Renal cortical epithelial cell (primary cell): Measurements from ENCODE around the gene CNPPD1. TPM values are rescaled to one million over a fixed set of nuclear protein-coding genes. Genes with fewer than 3 reads are reported as not detected.

ENCODE experiments used
- DNase-seq: peaks from one replicate; pipeline ENCODE4 v3.0.0-alpha.2; 2011; ENCODE audit warnings: low read depth
- total RNA-seq: library from RNA; depleted of rRNA; stranded (reverse); fragments of >200 nt; gene quantifications from 2 replicates; pipeline ENCODE4 v1.2.3, GENCODE V29; 2014

CNPPD1 gene
- total RNA-seq = 39.1 and 46.3 TPM in 2 replicates

DNA sequence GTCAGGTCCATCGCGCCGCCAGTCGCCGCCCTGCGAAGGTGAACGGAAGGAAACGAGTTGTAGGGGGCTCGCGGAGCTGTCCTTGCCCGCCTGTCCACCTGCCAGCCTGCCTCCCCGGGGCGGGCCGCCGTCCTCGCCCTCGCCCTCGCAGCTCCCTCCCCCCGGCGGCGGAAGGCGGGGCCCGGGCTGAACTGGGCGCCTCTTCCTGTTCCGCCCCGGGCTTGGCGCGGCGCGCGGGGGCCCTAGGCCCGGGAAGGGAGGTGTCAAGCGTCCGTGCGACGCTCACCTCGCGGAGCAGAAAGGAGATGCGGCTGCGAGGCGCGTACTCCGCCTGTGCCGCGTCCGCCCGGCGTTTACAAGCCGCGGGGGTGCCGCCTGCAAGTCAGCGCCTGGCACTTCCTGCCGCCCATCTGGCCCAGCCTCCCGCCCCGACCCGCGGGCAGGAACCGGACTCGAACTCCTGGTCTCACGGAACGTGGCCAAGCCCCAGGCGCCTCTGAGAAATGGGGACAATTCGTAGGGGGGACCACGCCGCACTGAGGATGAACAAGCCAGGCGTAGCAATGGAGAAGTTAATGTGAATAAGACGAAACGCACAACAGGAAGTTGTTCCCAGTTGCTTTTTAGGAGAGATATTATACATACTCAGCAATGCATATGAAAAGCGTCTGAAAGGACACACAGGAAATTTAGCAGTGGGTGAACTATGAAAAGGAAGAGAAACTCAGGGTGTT lies at the start of gene CNPPD1:
Gene CNPPD1 (minus strand): TSS at position 108 of the 734 bp plus-strand sequence. CDS start 97 bp downstream, at position 11.
- peak; percentile 39 for DNase-seq

DNA sequence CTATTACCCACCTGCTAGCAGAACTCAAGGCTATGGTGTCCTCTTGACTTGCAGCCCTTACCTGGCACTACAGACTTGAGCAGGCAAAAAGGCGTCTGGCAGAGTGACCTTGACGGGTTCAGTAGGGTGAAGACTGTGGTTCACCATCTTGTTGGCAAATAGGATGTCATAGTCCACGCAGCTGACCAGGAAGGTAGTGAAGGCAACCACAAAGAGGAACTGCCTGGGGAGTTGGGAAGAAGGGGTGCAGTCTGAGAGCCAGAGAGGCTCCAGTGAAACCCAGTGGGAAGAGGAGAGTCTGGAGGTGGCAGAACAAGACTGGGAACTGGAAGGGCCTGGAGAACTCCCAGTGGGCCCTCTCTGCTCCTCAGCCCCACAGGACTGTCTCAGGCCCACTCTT lies 48.6 kb upstream of the CNPPD1 start:
- DNase-seq = no peak

DNA sequence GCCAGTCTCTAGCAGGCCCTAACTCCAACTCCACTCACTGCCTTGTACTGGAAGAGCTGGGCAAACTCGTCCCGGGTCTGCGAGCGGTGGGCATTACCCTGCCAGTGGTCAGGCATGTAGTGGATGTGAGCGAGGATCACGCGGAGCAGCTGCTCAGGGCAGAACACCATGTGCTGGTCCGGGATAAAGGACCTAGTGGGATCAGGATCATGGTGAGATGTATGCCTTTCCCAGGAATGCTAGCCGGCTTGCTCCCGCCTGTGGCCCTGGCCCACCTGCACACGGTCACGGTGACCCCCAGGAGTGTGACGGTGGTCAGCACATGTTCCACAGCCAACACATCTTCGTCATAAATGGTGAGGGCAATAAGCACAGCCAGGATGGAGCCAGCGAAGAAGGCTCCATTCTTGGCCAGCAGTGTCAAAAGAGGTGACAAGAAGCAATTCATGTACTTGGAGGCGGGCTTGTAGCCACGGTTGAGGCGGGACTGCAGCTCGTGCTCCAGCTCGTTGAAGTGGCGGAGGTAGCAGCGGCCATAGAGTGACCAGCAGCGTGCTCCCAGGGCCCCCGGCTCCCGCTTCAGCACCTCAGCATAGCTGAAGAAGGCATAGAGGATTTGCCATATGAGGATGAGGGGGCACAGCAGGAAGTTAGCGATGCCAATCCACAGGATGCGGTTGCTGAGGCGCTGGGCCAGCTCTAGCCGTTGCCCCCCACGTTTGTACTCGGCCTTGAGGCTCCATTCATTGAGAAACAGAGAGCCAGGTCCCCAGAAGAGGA lies 47.3 kb upstream of the CNPPD1 start:
- no peak for DNase-seq

DNA sequence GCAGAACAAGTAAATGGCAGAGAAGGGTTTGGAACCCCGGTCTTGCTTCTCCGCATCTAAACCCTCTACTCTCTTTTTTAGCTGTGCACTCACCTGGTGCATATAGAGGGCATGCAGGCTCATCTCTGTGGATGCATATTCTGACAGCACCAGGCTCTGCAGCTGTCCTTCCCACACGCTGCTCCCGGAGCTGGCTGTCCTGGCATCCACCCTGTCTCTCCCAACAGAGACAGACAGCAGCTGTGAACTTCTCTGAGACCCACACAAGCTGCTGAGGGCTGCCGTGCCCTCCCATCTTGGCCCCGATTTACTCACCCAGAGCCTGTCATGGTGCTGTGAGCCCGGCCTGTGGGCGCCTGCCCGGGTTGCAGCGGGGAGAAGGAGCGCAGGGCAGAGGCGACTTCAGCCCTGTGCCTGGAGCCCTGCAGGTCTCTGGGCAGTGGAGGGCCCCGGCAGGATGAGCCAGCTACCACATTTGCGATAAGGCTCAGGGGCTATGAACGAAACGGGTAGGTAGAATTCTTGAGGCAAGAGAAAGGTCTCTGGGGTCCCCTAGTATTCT lies 45.3 kb upstream of the CNPPD1 start:
- DNase-seq = no peak

DNA sequence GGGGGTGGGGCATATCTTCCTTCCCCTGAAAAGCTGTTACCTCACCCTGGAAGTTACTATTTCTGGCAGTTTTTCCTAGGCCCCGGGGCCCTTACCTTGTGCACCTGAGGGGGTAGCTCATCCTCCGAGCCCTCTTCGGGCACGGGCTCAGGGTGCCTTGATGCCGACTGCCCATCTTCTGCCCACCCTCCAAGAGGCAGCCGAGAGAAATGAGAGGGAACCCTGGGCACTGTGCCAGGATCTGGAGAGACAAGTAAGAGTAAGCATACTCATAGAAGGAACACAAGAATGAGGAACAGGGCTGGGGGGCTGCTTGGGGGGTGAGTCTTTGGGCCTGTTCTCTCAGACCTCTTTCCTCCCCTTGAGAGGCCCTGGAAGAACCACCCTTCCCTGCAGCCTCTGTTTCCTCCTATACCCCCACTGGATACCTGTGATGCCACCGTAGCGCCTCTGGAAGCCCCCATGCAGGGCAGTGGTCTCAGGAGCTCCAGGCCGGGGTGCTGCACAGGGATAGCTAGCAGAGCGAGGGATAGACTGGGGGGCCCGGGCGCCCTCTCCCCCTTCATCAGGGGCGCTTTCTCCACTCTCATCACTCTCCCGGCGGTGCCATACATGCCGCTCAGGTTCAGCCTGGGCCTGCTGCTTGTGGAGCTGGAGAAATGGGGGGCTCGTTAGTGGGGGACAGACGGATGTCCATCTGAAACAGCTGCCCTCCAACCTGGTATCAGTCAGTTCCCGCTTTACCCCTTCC lies 44.1 kb upstream of the CNPPD1 start:
- DNase-seq = no peak

DNA sequence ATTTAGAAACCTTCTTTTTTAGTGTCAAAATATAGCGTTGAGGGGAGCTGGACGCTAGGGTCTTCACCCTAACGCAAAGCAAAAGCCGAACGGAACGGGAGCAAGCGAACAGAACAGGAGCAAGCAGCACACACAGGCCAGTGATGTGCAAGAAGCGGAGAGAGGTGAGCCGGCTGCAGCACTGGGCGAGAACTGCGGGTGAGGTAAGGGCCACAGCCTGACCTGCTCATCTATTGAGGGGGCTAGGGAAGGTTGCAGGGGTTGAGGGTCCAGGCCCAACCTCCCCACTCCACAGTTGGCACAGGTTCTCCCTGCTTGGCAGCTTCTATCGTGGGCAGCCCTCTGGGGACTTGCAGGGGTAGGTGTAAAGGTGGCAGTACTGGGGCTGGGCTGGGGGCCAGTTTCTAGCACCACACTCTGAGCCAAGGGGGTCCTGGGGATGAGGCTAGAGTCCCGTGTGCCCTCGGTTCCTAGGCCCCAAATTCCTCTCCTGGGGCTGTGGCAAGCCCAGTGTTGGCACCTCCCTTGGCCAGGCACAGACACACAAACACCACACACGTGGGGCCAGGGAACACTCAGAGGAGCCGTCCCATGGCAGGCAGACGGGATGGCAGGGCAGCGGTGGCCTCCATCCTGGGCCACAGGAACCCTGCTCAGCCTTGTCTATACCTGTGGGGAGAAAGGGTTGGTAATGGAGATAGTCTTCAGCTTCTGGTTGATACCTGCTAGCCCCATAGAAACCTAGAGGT lies 43.2 kb upstream of the CNPPD1 start:
- DNase-seq = no peak

DNA sequence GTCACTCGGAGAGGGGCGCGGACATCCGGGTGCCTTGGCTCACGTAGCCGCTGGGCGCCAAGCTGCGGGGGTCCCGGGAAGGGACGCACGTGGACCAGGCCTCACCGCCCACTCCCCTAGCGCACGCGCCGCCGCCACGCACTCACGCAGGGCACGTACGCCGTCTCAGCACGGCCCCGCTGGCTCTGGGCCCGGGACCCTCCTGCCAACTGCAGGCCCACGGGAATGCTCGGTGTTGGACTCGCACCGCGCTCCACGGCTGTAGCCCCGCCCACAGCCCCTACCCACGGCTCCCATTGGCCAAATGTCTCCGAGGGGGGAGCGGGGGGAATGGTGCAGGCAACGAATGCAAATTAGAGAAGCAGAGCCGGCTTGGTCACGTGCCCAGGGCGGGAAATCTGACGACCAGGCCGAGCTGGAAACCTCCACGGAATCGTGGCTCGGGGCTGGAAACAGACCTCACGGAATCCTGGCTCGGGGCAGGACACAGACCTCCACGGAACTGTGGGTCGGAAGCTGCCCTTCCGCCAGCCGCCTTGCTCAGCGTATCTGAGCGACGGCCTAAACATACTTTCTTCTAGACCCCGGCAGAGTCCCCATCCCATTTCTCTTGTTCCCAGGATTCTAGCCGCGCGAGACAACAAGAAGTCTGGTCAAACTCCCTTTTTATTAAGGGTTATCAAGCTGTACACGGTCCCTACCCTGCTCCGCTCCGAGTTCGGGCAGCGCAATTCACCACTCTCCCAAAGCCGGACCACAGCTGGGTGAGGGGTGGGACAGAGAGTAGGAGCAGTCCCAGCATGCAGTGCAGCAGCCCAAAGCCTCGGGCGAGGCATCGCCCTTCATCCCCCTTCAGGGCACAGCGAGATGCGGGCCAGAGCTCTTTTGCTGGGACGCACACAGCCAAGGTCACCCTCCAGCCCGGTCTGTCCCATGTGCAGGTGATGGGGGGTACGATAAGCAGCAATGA lies 42.3 kb upstream of the CNPPD1 start, which contains the start of gene ABCB6:
Gene ABCB6 (minus strand): TSS at position 227 of the 970 bp plus-strand sequence. CDS start 285 bp downstream, outside the sequence.
- DNase-seq = peak; percentile 72

DNA sequence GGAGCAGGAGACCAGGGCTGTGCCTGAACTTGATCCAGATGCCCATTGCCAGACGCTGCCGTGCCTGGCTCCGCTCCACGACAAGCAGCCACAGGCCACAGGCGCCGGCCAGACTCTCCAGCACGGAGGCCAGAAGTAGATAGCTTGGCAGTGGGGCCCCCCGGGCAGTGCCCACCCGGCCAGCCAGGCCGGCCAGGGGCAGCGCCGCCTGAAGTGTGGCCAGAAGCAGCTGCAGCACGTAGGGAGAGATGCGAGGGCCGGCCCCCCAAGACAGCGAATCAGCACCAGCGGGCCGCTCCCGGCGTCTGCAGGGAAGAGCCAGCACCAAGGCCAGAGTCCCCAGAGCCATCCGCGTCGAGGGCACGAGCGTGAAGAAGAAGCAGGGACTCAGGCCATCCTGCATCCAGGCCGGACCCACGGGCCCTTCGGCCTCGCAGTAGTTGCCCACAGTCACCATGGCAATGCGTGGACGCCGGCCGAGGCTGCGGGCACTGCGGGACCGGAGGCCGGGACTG lies 41.5 kb upstream of the CNPPD1 start:
- DNase-seq = peak; percentile 39

DNA sequence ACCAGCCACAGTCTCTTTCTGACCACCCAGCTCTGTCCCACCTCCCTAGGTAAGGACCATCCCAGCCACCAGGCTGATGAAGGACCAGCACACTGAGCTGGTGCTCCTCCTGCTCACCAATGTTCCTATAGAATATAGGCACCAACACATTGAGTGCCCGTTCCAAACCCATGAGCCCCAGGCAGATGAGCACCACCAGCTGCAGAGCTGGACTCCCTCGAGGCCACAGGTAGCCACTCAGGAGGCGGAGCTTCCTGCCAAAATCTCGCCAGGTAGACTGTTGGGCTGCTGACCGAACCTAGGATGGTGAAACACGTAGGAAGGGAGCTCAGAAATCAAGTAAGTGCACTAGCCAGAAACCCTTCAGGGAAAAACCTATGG lies 39.8 kb upstream of the CNPPD1 start:
- no peak for DNase-seq

DNA sequence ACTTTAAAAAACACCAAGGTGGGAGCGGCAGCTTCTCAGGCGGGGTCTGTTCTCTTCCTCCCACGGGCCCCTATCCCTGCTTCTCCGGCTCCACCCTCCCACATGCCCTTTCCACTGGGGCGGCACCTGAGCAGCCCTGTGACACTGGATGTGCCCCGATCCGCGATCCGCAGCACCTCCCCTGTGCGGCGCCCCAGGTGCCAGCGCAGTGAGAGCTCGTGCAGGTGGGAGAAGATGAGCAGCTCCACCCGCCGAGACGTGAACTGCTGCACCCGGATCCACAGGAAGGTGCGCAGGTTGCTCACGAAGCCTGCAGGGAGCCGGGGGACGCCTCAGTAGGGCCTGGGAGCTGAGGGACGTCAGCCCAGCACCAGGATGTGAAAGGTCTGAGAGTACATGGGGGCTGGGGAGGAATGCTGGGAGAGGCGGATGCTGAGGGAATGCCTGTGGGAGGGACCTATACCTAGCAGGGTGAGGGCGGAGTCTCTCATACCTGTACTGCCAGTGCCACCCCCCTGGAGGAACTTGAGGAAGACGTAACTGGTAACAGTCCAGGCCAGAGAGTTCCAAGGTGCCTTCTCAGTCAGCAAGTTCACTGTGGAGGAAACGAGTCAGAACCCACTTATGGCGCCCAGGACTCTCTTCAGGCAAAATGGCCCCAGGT lies 39.3 kb upstream of the CNPPD1 start:
- DNase-seq = no peak

DNA sequence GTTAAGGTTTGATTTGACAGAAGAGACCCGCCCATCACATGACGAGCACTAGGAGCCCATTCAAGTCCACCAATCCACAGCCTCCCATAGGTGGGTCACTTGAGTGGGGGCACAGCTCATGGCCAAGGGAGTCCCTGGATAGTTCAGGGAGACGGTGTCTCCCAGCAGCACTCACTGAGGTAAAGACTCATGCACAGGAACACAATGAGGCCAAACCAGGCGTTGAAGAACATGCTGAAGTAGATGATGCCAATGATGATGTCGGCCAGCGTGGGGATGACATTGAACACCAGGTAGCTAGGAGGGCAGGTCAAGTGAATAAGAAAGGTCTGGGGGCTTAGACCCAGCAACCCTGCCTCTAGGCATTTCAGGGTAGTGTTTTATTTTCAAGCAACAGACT lies 38.1 kb upstream of the CNPPD1 start:
- no peak for DNase-seq

DNA sequence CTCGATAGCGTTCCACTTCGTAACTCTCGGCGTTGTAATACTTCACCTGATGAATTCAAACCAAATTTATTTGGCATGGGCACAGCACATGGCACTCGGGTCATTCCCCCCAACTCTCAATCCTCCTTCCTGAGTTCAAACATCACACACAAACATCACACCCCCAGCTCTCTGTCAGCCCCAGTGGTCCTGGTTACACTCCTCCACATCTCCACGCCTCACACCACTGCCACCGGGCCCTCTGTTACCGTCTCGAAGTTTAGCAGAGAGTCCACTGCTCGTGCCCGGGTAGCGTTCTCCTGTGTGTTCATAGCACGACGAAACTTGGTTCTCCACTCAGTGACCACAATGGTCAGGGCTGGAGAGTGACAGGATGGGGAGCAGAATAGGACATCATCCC lies 37.4 kb upstream of the CNPPD1 start:
- no peak for DNase-seq

DNA sequence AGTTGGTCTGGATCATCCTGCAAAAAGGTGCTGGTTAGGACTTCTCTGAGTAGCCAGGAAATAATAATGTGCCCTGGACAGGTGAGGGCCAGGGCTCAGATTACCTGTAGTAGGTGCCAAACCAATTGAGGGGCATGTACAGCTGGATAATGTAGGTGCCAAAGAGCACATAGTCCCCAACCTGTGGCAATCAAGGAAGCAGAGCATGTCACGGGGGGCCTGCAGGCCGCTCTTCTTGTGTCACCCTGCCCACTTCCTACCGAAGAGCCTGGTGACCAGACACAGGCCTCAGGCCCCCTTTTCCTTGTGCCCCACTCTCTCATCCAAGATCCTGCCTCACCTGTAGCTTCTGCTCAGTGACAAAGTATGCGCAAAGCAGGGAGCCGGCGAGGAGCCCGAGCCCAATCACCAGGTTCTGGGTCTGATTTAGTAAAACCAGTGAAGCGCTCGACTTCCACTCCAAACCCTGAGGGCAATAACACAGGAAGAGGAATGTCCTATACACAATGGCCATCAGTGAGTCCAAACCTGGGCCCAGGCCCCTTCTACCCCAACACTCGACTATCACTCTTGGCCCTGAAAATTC lies 36.9 kb upstream of the CNPPD1 start:
- DNase-seq = no peak

DNA sequence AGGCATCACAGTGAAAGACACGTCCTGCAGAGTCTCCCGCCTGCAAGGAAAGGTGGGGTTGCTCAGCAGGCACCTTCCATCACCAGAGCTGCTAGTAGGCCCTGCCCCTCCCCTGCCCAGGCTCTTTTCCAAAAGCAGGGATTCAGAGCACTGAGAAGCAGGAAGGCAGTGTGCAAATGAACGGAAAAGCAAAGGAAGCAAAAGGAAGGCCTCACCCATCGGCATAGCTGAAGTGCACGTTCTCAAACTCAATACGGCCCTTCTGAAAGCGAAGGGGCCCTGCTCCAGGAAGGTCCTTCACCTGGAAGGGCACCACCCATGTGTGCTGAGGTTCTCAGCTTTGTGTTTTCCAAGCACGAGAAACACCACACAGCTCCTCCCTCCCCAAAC lies 36.3 kb upstream of the CNPPD1 start:
- no peak for DNase-seq

DNA sequence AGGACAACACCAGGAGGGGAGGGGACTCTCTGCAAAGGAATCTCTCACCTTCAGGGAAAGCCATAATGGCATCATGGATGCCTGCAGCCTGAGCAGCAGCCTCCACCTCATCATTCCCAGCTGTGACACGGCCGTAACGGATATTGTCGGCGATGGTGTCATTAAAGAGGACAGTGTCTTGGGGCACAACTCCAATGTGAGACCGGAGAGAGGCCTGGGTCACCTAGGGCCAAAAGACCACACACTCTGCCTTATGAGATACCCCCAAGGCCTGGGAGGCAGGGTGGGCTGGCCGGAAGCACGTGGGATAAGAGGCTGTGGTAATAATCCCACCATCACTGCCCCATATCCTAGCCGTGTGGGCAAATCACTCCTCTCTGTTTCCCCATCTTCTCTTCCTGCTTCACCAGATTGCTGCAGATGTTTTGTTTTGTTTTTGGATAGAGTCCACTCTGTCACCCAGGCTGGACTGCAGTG lies 34.2 kb upstream of the CNPPD1 start:
- DNase-seq = no peak

DNA sequence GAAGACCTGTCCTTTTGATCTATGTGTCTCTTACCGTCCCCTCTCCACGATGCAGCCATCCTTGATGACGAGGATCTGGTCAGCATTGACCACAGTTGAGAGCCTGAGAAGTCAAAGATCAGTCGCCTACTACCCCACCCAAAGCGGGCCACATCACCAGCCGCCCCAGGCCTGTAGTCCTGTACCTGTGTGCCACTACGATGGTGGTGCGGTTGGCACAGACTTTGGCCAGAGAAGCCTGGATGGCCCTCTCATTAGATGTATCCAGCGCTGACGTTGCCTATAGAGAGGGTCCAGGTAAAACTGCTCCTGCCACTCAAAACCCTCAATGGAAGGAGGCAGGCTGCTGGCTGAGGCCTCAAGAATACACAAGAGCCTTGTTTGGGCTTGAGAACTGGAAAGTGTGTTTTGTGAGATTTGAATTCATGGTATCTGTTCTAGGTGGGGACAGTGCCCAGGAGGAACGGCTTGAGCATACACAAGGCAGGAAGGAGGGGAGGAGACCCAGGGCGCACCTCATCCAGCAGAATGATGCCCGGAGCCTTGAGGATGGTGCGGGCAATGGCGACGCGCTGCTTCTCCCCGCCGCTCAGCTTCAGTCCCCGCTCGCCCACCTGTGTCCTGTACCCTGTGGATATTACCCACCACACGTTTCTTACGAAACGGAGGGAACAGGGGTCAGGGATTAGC lies 33.6 kb upstream of the CNPPD1 start:
- DNase-seq = no peak

DNA sequence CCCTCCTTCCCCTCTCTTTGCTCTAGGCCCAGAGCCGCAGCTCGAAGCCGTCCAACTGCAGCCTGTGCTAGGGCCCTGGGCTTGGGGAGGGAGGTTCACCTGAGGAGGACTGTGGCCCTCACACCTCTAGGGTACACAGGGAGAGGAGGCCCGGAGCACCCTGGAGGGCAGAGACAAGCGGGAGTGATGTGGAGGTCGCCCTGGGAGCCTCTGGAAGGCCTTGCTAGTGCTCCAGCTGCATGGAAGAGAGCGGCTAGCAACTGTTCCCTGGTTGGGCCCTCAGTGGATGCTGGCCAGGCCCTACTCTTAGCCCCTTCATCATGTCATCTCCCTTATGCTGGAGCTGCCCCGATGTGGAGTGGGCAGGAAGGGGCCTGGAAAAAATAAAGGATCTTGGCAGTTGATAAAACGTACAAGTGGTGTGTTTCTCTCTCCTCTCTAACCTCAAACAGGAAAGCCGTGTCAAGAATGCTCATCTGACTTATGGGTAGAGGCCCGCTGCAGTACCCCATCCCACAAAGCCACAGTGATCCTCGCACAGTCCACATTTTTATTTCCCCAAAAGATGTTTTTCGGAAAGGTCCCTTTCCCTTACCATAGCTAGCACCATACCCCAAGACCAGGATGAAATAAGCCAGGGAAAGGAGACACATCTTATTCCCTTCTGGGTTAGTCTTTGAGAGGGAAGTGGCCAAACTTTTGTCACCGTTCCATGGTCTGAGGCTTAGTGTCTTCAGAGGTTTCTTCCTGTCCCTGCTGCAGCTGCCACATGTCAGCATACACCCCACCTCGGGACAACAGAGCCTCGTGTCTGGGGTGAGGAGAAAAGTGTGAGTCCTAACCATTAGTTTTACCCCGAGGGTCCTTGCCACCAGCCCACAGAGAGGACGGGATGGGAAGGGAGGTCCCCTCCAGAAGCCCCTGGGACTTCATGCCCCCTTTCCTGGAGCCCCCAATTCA lies 32.8 kb upstream of the CNPPD1 start:
- DNase-seq = no peak
